Ovary (tissue), 3 donors: ENCODE measurements around the gene TGFB2.

Experiments used
- CTCF ChIP-seq, 3 donors: fragments of 450-650 bp in 2 of 3; fragments of 200-600 bp in 1 of 3; IDR thresholded peaks; one replicate each; pipeline versions ENCODE4 v1.5.1 to v1.8.0; 2016 to 2022; ENCODE audit warnings: antibody characterized with exemption in 3 of 3, mild to moderate bottlenecking in 1 of 3
- EP300 ChIP-seq: sonication (generic); formaldehyde crosslinking; IDR thresholded peaks from one replicate; pipeline ENCODE4 v1.6.1; 2017; ENCODE audit warnings: antibody characterized with exemption
- POLR2A ChIP-seq: fragments of 450-650 bp; IDR thresholded peaks from one replicate; pipeline ENCODE4 v1.6.1; 2017; ENCODE audit warnings: antibody characterized with exemption, mild to moderate bottlenecking, moderate library complexity
- donor health status: DM: no; HTN: no; CAD: no.

GRCh38 chr1:218443255-218443654, 98.1 kb downstream of the TGFB2 start:
- TF ChIP-seq POLR2A: no peak
- no peak for TF ChIP-seq CTCF (IDR thresholded peaks at IDR 0.05)
- no peak for TF ChIP-seq EP300
